GM13976 (cell line): ENCODE data around the gene RAX.

Experiments
- DNase-seq: peaks from one replicate; pipeline ENCODE4 v3.0.0; 2012; ENCODE audit warnings: low spot score
- in situ Hi-C: fragments of 300-500 bp; cut with MboI; formaldehyde crosslinking; loops from one replicate; pipeline ENCODE4 v1.12.0; 2022; ENCODE audit warnings: low sequenced_read_pairs, mixed read lengths, inconsistent platforms; ENCODE audit not compliant: unreplicated experiment
- TF ChIP-seq, protein P1 (sequence below): IDR thresholded peaks from 2 replicates; pipeline ENCODE4 v1.5.1; 2012; ENCODE audit warnings: borderline replicate concordance, mild to moderate bottlenecking; ENCODE audit not compliant: insufficient read depth; ENCODE audit errors: extremely low read depth, missing control alignments, control extremely low read depth

Gene RAX

DNA sequence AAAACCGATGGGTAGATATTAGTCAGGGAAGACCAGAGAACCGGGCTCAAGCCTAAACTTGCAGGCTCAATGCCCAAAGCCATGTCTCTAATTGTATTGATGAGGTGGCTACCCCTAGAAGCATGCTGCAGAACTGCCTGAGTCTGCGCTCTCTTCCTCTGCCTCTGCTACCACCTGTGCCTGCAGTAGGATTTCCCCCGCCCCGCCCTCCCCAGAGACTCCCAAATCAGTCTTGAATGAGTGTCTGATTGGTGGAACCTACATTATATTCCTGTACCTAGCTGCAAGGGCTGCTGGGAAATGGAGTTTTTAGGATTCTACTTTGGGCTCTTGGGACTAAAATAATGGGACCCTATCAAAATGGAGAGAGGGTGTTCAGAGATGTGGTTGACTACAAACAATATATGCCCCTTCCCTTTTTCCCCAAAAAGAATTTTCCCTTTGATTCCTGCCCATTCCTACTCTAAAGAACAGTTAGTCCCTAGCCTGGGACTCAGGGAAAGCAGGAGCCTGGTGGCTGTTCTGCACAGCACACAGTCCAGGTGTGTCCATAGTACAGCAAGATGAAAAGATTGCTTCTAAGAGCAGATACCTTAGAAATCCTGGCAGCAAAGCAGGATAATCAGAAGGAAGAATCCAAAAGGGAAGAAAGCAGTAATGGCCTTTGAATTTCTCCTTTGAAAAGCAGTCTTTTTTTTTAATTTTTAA, 40.8 kb downstream of the RAX start:
- TF ChIP-seq, protein P1, sequence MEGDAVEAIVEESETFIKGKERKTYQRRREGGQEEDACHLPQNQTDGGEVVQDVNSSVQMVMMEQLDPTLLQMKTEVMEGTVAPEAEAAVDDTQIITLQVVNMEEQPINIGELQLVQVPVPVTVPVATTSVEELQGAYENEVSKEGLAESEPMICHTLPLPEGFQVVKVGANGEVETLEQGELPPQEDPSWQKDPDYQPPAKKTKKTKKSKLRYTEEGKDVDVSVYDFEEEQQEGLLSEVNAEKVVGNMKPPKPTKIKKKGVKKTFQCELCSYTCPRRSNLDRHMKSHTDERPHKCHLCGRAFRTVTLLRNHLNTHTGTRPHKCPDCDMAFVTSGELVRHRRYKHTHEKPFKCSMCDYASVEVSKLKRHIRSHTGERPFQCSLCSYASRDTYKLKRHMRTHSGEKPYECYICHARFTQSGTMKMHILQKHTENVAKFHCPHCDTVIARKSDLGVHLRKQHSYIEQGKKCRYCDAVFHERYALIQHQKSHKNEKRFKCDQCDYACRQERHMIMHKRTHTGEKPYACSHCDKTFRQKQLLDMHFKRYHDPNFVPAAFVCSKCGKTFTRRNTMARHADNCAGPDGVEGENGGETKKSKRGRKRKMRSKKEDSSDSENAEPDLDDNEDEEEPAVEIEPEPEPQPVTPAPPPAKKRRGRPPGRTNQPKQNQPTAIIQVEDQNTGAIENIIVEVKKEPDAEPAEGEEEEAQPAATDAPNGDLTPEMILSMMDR = no peak
- no peak for DNase-seq
- in situ Hi-C loops = no loop called here

- in situ Hi-C loops = no loop called here
- no peak for DNase-seq
- TF ChIP-seq, protein P1 = no peak
These were observed 41.4 kb downstream of the RAX start for GRCh38 chr18:59231877-59232276.

DNA sequence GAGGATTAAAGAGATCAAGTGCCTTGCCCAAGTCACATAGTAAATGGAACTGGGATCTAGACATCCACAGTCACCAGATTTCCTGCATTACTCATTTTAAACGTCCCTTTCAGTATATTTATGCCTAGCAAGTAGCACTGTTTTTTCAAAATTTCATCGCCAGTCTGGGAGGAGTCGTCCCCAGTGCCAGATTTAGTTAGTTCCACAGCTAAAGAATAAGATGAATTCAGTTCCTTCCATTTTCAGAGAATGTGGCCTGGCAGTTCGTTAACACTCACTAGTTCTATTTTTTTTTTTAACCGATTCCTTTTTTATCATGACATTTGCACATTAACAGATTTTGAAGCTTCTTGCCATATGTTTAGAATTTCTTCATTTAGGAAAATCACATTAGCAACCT, 42.1 kb downstream of the RAX start:
- TF ChIP-seq, protein P1 = no peak
- DNase-seq = no peak
- in situ Hi-C loops = no loop called here

GRCh38 chr18:59229701-59230443, 43.4 kb downstream of the RAX start:
- TF ChIP-seq, protein P1 = no peak
- DNase-seq = no peak

DNA sequence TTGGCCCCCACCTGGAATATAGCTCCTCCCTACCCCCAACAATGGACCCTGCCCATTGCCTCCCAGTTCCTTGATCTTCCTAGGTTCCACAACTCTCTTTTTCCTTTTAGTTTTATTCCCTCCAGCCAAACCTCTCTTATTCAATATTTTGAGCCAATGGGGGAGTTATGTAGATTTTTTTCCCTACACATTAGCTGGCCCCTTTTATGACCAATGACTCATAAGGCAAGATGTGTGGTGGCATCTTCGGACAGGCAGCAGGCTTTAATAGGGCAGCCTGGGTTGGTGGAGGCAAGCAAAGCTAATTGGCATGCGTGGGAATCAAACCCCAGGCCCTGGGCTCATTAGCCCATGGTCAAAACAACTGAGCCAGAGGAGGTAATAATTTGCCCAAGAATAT, 44.1 kb downstream of the RAX start:
- no peak for DNase-seq
- in situ Hi-C loops = no loop called here
- TF ChIP-seq, protein P1 = no peak

More at GRCh38 chr18:59229701-59230443, 43.4 kb downstream of the RAX start:
- in situ Hi-C loops = no loop called here

DNA sequence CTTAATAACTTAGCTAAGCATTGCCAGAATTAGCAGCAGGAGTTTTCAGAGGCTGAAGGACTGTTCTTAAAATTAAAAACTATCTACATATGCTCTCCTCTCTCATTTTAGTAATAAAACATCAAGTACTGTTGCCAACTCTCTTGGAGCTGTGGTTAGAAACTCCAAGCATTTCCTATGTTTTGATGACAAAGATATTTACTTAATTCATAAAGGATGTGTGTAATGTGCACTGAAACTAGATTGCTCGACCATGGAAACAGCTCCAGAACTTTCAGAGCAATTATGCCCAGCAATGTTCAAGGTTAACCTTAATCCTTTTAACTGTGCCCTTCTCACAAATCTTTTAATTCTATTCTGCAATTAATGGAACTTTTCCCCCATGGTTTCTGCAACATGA, 44.9 kb downstream of the RAX start:
- no peak for DNase-seq
- TF ChIP-seq, protein P1 = no peak
- in situ Hi-C loops = no loop called here
